Muscle of arm (tissue), 12 donors: ENCODE data around the gene EPO. TPM values are rescaled to one million over a fixed set of nuclear protein-coding genes. Genes with fewer than 3 reads are reported as not detected.
"Not testable (repeated sequence)": the region's sequence is repeated elsewhere in the genome, so short reads cannot be mapped to it uniquely, and the experiment has no call there.

Experiments used
- DNase-seq: peaks from one replicate; pipeline ENCODE4 v3.0.0-alpha.2; 2013
- polyA plus RNA-seq, 12 donors: library from polyadenylated mRNA; unstranded; fragments of 120-200 nt; gene quantifications; one replicate each; pipeline ENCODE4 v1.2.1, GENCODE V29; 2013; ENCODE audit not compliant: insufficient read length in 12 of 12

The EPO gene
- polyA plus RNA-seq, 12 donors = 0.13 to 0.28 (median 0.21) TPM; not detected in 9

DNA sequence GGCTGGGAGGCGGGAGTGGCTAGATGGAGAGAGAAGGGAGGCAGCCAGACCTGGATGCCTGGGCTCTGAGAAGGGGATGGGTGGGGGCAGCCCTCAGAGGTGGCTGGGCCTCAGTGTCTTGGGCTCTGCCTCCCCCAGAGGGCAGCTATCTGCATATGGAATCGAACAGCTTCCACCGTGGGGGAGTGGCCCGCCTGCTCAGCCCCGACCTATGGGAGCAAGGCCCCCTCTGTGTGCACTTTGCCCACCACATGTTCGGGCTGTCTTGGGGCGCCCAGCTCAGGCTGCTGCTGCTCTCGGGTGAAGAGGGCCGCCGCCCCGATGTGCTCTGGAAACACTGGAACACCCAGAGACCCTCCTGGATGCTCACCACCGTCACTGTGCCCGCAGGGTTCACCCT, 16.4 kb downstream of the EPO start:
- no peak for DNase-seq

- DNase-seq = no peak
These were observed 19.7 kb downstream of the EPO start for GRCh38 chr7:100739934-100740333.

GRCh38 chr7:100744605-100745004, 24.3 kb downstream of the EPO start:
- DNase-seq = no peak

DNA sequence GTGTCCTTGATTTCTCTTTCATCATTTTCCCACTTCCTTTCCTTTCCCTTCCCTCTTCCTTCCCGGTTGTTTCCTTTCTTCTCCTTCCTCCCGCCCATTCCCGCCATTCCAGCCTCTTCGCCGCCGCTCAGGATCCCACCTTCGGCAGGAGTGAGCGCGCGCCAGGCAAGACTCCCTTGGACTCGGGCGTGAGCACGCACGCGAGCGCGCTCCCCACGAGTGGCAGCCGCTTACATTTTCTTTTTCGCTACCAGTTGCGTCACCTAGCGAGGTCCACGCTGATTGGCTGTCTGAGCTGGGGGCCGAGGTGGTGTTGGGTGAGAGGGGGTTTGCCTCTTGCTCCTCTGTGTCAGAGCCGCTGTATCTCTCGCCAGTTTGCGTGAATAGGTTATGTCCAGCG, 24.9 kb downstream of the EPO start:
- peak; percentile 34 for DNase-seq

GRCh38 chr7:100752994-100753393, 32.7 kb downstream of the EPO start:
- no peak for DNase-seq

- DNase-seq = no peak
These were observed 33.5 kb downstream of the EPO start for GRCh38 chr7:100753750-100754149.

DNA sequence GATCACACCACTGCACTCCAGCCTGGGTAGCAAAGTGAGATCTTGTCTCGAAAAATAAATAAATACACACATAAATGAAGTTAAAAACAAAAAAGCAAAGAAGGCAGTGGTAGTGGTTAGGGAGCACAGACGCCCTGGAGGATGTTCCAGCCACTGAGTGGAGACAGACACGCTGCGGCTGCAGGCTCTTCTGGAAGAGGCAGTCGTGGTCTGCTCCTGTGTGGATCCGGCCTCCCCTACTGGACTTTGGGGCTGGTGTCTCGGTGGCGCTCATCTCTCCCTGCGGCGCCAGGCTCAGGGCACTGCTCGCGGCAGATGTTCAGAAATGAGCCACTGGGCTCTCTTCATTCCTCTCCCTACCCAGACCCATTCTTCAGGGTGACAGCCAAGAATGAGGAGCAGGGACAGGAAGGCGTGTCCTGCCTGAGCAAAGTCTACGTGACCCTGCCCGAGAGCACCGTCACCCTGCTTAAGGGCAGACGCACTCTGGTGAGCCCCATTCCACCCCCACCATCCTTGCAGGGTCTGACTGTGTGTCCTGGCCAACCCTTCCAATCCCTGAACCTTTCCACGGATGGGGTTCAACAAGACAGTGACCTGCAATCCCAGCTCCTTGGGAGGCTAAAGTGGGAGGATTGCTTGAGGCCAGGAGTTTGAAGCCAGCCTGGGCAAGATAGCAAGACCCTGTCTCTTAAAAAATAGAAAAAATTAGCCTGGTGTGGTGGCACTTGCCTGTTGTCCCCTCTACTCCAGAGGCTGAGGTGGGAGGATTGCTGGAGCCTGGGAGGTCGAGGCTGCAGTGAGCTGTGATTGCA, 39.3 kb downstream of the EPO start:
- DNase-seq = no peak

GRCh38 chr7:100762841-100763240, 42.6 kb downstream of the EPO start:
- DNase-seq = not testable (repeated sequence)

DNA sequence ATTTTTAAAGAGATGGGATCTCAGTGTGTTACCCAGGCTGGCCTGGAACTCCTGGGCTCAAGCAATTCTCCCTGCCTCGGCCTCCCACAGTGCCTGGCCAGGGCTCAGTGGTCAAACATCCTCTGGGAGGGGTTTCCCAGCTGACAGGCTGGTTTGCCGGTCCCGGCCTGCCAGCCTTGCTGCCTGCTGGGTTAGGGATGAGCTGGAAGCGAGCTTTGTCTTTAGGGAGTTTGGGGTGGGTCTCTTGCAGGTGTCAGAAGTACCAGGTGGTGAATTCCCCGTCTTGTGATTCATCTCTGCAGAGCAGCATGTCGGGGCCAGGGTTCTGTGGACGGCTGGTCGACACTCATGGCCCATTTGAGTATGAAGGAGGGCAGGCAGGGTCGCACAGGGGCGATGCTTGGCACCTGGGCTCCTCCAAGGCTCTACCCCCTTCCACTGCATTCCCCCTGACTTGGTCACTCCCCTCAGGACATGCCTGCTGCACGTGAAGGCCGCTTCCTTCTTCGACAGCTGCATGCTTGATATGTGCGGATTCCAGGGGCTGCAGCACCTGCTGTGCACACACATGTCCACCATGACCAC, 43.4 kb downstream of the EPO start:
- no peak for DNase-seq

- DNase-seq = no peak
These were observed 44.6 kb downstream of the EPO start for GRCh38 chr7:100764841-100765240.

DNA sequence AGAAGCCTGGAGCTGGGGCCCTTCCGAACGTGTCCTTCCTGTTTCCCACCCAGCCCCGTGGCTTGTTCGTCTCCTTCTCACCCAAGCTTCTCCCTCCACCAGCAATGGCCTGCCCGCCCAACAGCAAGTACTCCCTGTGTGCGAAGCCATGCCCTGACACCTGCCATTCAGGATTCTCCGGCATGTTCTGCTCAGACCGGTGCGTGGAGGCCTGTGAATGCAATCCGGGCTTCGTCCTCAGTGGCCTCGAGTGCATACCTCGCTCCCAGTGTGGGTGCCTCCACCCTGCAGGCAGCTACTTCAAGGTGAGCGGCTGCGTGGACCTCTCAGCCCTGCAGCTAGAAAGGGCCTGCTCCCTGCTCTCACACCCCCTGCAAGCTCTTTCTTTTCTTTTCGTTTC, 45.0 kb downstream of the EPO start:
- DNase-seq = no peak

GRCh38 chr7:100768784-100769183, 48.5 kb downstream of the EPO start:
- DNase-seq = no peak

Other genes with a start within 250 kb of the EPO start
- gene TSC22D4, start 241.3 kb upstream of the EPO start, polyA plus RNA-seq = 10 to 100 TPM in 11 of 12 donors, not detected in 1; 29.0 to 95.6 (median 38.9) TPM
- gene NYAP1, start 236.5 kb upstream of the EPO start, polyA plus RNA-seq = 1 to 10 TPM in 11 of 12 donors, not detected in 1; 1.1 to 5.7 (median 1.5) TPM
- gene AGFG2, start 181.3 kb upstream of the EPO start, polyA plus RNA-seq = 10 to 100 TPM in 6 of 12 donors, 1 to 10 TPM in 5, not detected in 1; 7.8 to 16.8 (median 10.1) TPM
- gene SAP25, start 146.6 kb upstream of the EPO start, polyA plus RNA-seq = 10 to 100 TPM in 1 of 12 donors, 1 to 10 TPM in 9, not detected in 2; 1.5 to 10.1 (median 2.8) TPM
- 10 to 100 TPM in 11 of 12 donors, not detected in 1; 16.7 to 39.5 (median 23.7) TPM for gene LRCH4, start 134.3 kb upstream of the EPO start, polyA plus RNA-seq
- gene FBXO24, start 134.1 kb upstream of the EPO start, polyA plus RNA-seq = 1 to 10 TPM in 7 of 12 donors, under 1 TPM in 3, not detected in 2; 0.59 to 2.1 (median 1.1) TPM
- 100 to 1,000 TPM; 170 to 827 (median 228) TPM for gene PCOLCE, start 118.1 kb upstream of the EPO start, polyA plus RNA-seq
- gene MOSPD3, start 107.9 kb upstream of the EPO start, polyA plus RNA-seq = 10 to 100 TPM in 11 of 12 donors, not detected in 1; 12.5 to 69.6 (median 17.2) TPM
- 1 to 10 TPM in 3 of 12 donors, under 1 TPM in 7, not detected in 2; 0.23 to 2.3 (median 0.72) TPM for gene TFR2, start 78.9 kb upstream of the EPO start, polyA plus RNA-seq
- gene ACTL6B, start 64.0 kb upstream of the EPO start, polyA plus RNA-seq = under 1 TPM in 3 of 12 donors, not detected in 9; 0.21 to 0.30 (median 0.28) TPM
- gene GNB2, start 46.7 kb upstream of the EPO start, polyA plus RNA-seq = 100 to 1,000 TPM in 11 of 12 donors, not detected in 1; 110 to 178 (median 137) TPM
- gene GIGYF1, start 26.2 kb upstream of the EPO start, polyA plus RNA-seq = 100 to 1,000 TPM in 1 of 12 donors, 10 to 100 TPM in 11; 18.8 to 473 (median 27.5) TPM
- gene POP7, start 14.3 kb upstream of the EPO start, polyA plus RNA-seq = 10 to 100 TPM in 11 of 12 donors, not detected in 1; 15.5 to 27.0 (median 18.3) TPM
- under 1 TPM in 1 of 12 donors, not detected in 11; 0.03 TPM for gene ZAN, start 13.1 kb downstream of the EPO start, polyA plus RNA-seq
- gene EPHB4, start 107.1 kb downstream of the EPO start, polyA plus RNA-seq = 10 to 100 TPM in 11 of 12 donors, not detected in 1; 31.1 to 74.0 (median 46.4) TPM
- gene SLC12A9, start 132.2 kb downstream of the EPO start, polyA plus RNA-seq = 10 to 100 TPM in 11 of 12 donors, not detected in 1; 11.7 to 38.3 (median 16.3) TPM
- 10 to 100 TPM in 11 of 12 donors, not detected in 1; 26.9 to 72.6 (median 38.8) TPM for gene TRIP6, start 146.9 kb downstream of the EPO start, polyA plus RNA-seq
- gene SRRT, start 154.6 kb downstream of the EPO start, polyA plus RNA-seq = 100 to 1,000 TPM in 5 of 12 donors, 10 to 100 TPM in 6, not detected in 1; 72.6 to 153 (median 96.4) TPM
- gene UFSP1, start 169.2 kb downstream of the EPO start, polyA plus RNA-seq = 1 to 10 TPM in 10 of 12 donors, not detected in 2; 1.4 to 3.4 (median 2.0) TPM
- gene ACHE, start 175.4 kb downstream of the EPO start, polyA plus RNA-seq = 100 to 1,000 TPM in 2 of 12 donors, 10 to 100 TPM in 9, not detected in 1; 18.9 to 126 (median 70.5) TPM
- gene MUC3A, start 229.1 kb downstream of the EPO start, polyA plus RNA-seq = 10 to 100 TPM in 1 of 12 donors, under 1 TPM in 10, not detected in 1; 0.07 to 21.8 (median 0.25) TPM
- 10 to 100 TPM in 1 of 12 donors, 1 to 10 TPM in 4, under 1 TPM in 5, not detected in 2; 0.22 to 17.3 (median 0.81) TPM for gene MUC12, start 249.1 kb downstream of the EPO start, polyA plus RNA-seq